DOHH2 (cell line): ENCODE results near the gene TTYH1.
A peak's percentile ranks its signal among the peaks of the same experiment; 100 is the strongest.

ENCODE experiments used
- EZH2phosphoT487 ChIP-seq: fragments of 200-600 bp; sonication (generic); IDR thresholded peaks from 2 replicates; pipeline ENCODE4 v1.6.1; 2017; ENCODE audit warnings: borderline replicate concordance, mild to moderate bottlenecking, antibody characterized with exemption, low read length, moderate library complexity, mixed read lengths
- TF ChIP-seq, protein P1 (sequence below): fragments of 200-600 bp; sonication (generic); IDR thresholded peaks from one replicate; pipeline ENCODE4 v1.5.1; 2014; ENCODE audit warnings: antibody characterized with exemption, mild to moderate bottlenecking, low read depth, low read length; ENCODE audit not compliant: poor library complexity, severe bottlenecking

DNA sequence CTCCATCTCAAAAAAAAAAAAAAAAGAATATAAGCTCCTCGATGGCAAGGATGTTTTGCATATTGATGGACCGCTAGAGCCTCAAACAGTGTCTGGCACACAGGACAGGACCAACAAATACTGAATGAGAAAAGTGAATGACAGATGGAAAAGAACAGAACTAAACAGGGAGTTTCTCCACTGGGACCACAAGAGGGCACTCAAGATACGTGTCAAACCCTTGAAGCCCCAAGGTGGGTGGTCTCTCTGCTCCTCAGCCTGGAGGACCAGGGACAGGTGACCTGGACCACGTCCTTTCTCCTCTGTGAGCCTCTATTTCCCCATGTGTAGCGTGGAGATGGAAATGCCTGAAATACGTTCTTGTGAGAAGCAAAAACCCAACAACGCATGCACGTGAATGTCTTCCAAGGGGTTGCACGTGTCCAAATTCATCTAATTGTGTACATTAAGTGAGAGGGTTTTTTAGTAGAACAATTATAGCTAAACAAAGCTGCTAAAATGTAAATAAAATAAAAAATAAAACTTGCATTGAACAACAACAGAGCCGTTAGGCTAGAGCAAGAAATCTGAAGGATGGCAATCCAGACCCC, 63.5 kb downstream of the TTYH1 start:
- TF ChIP-seq, protein P1, sequence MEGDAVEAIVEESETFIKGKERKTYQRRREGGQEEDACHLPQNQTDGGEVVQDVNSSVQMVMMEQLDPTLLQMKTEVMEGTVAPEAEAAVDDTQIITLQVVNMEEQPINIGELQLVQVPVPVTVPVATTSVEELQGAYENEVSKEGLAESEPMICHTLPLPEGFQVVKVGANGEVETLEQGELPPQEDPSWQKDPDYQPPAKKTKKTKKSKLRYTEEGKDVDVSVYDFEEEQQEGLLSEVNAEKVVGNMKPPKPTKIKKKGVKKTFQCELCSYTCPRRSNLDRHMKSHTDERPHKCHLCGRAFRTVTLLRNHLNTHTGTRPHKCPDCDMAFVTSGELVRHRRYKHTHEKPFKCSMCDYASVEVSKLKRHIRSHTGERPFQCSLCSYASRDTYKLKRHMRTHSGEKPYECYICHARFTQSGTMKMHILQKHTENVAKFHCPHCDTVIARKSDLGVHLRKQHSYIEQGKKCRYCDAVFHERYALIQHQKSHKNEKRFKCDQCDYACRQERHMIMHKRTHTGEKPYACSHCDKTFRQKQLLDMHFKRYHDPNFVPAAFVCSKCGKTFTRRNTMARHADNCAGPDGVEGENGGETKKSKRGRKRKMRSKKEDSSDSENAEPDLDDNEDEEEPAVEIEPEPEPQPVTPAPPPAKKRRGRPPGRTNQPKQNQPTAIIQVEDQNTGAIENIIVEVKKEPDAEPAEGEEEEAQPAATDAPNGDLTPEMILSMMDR, result peak; percentile 75
- no peak for TF ChIP-seq EZH2phosphoT487
